OCI-LY7 (cell line): ENCODE measurements around the gene WEE2. TPM values are rescaled to one million over a fixed set of nuclear protein-coding genes. Genes with fewer than 3 reads are reported as not detected.

Experiments used
- BruUV-seq: library from RNA; stranded (reverse); fragments of 400-500 nt; replicated peaks from 2 replicates; lab custom pipeline; 2021; lab: Mats Ljungman, UMichigan
- CTCF ChIA-PET: fragments of 300-600 bp; sonication (Branson Sonifier 250); formaldehyde crosslinking; loops from one replicate; lab custom pipeline; 2022; ENCODE audit warnings: antibody characterized with exemption; ENCODE audit not compliant: unreplicated experiment; lab: Charles Lee
- POLR2A ChIA-PET: fragments of 300-600 bp; sonication (Branson Sonifier 250); formaldehyde crosslinking; loops from one replicate; lab custom pipeline; 2022; ENCODE audit warnings: antibody characterized with exemption; lab: Charles Lee
- DNase-seq: peaks from one replicate; pipeline ENCODE4 v3.0.0-alpha.2; 2015; ENCODE audit warnings: low spot score
- H2AFZ ChIP-seq: fragments of 200-600 bp; sonication (generic), shearing (Covaris generic); 2 replicates; pipeline ENCODE4 v1.6.1; 2014; ENCODE audit warnings: mild to moderate bottlenecking, antibody characterized with exemption, low read length, moderate library complexity
- H3K27ac ChIP-seq: fragments of 200-600 bp; sonication (generic); 2 replicates; pipeline ENCODE4 v1.5.1; 2014; ENCODE audit warnings: mixed run types, low read depth, mild to moderate bottlenecking, moderate library complexity, low read length, inconsistent platforms; ENCODE audit not compliant: poor library complexity, severe bottlenecking
- H3K36me3 ChIP-seq: fragments of 200-600 bp; sonication (generic); 2 replicates; pipeline ENCODE4 v1.6.1; 2014; ENCODE audit warnings: mild to moderate bottlenecking, antibody characterized with exemption, low read length, moderate library complexity, mixed read lengths; ENCODE audit not compliant: insufficient read depth
- H3K4me1 ChIP-seq: fragments of 200-600 bp; sonication (generic); 2 replicates; pipeline ENCODE4 v1.5.1; 2014; ENCODE audit warnings: mild to moderate bottlenecking, low read length; ENCODE audit not compliant: insufficient read depth, poor library complexity, severe bottlenecking
- H3K4me2 ChIP-seq: fragments of 200-600 bp; sonication (generic); 2 replicates; pipeline ENCODE4 v1.6.1; 2014; ENCODE audit warnings: mild to moderate bottlenecking, low read length
- H3K4me3 ChIP-seq: fragments of 200-600 bp; sonication (generic); 2 replicates; pipeline ENCODE4 v1.5.1; 2014; ENCODE audit warnings: mild to moderate bottlenecking, low read depth, low read length; ENCODE audit not compliant: poor library complexity, severe bottlenecking
- H3K79me2 ChIP-seq: fragments of 200-600 bp; sonication (generic); 2 replicates; pipeline ENCODE4 v1.6.1; 2016; ENCODE audit warnings: low read depth, mild to moderate bottlenecking, low read length, moderate library complexity, mixed read lengths; ENCODE audit not compliant: insufficient read depth
- H3K9me2 ChIP-seq: fragments of 200-600 bp; sonication (generic); 2 replicates; pipeline ENCODE4 v1.6.1; 2016; ENCODE audit warnings: mild to moderate bottlenecking, low read length, mixed read lengths; ENCODE audit not compliant: insufficient read depth
- H3K9me3 ChIP-seq: fragments of 200-600 bp; sonication (generic); 2 replicates; pipeline ENCODE4 v1.6.1; 2014; ENCODE audit warnings: mild to moderate bottlenecking, mixed run types, low read length, mixed read lengths
- H4K20me1 ChIP-seq: fragments of 200-600 bp; sonication (generic); 2 replicates; pipeline ENCODE4 v1.6.1; 2014; ENCODE audit warnings: mild to moderate bottlenecking, antibody characterized with exemption, low read length, moderate library complexity, mixed read lengths; ENCODE audit not compliant: insufficient read depth
- CTCF ChIP-seq: fragments of 200-600 bp; sonication (generic); conservative IDR thresholded peaks from 2 replicates; pipeline ENCODE4 v1.5.1; 2014; ENCODE audit warnings: mild to moderate bottlenecking, antibody characterized with exemption, low read length, moderate library complexity, mixed read lengths
- EZH2phosphoT487 ChIP-seq: fragments of 200-600 bp; sonication (generic); IDR thresholded peaks from 2 replicates; pipeline ENCODE4 v1.6.1; 2018; ENCODE audit warnings: low read depth, borderline replicate concordance, mild to moderate bottlenecking, mixed run types, antibody characterized with exemption, low read length, moderate library complexity, mixed read lengths
- intact Hi-C: fragments of 100-400 bp; cut with micrococcal nuclease; formaldehyde crosslinking; loops from one replicate; pipeline ENCODE4 v1.10.0; 2022; ENCODE audit not compliant: unreplicated experiment
- total RNA-seq, 2 experiments: library from RNA; depleted of rRNA in 1 of 2; stranded (reverse); fragments of >200 nt in 1 of 2; shearing (Covaris generic) in 1 of 2; gene quantifications; 2 replicates each; pipeline ENCODE4 v1.2.3, GENCODE V29; 2014 to 2022

The WEE2 gene
- total RNA-seq, 2 experiments from 2014 or later = not detected

GRCh38 chr7:141737118-141737835 lies 29.1 kb downstream of the WEE2 start:
- ChIA-PET CTCF (interaction anchor here (1.7 kb wide), 1 partner anchor 82 kb away, joined by 4 read pairs; no protein-coding TSS in a partner anchor), POLR2A (interaction anchor here (0.6 to 2.1 kb wide), 7 partner anchors 15 to 94 kb away, joined by 3 to 7 read pairs (median 3); partner anchors contain the start of gene DENND11)
- H3K4me2 ChIP-seq = peak overlapping the region; percentile 74
- H3K36me3 ChIP-seq = peaks cover 33% of the 10 kb centered on the region
- H2AFZ ChIP-seq = peak overlapping the region; percentile 80
- H3K9me3 ChIP-seq = no peaks in the 10 kb centered on the region
- intact Hi-C loops = loop anchor here (5.0 kb wide), 5 partner anchors 185 to 1550 kb away; partner anchors contain the start of genes AGK, BRAF, CASP2 and MRPS33
- H4K20me1 ChIP-seq = peaks cover 6% of the 10 kb centered on the region; the same call in 1 of the 2 replicates
- peak; percentile 36 for DNase-seq
- no peak for TF ChIP-seq CTCF
- no peak for TF ChIP-seq EZH2phosphoT487
- peak overlapping the region; percentile 73 for H3K27ac ChIP-seq
- H3K4me1 ChIP-seq = peaks cover 28% of the 10 kb centered on the region
- BruUV-seq = TSS peak; percentile 90
- peak overlapping the region; percentile 79 for H3K4me3 ChIP-seq
- no peaks in the 10 kb centered on the region for H3K9me2 ChIP-seq
- H3K79me2 ChIP-seq = peaks cover 35% of the 10 kb centered on the region

GRCh38 chr7:141737836-141738591 lies 29.9 kb downstream of the WEE2 start, which contains the start of gene SSBP1:
Gene SSBP1 (plus strand): TSS chr7:141738358. CDS start chr7:141739167, 809 bp downstream.
- H3K4me3 ChIP-seq = peak within 1 kb of the TSS; percentile 79
- intact Hi-C loops = loop anchor here (1.0 to 5.0 kb wide), 7 partner anchors 36 to 1549 kb away; partner anchors contain the start of genes AGK, BRAF, CASP2 and DENND11

More at GRCh38 chr7:141737836-141738591, 29.9 kb downstream of the WEE2 start, which contains the start of gene SSBP1:
- peaks cover 35% of the 10 kb centered on the region for H3K79me2 ChIP-seq
- peak within 1 kb of the TSS; percentile 80 for H2AFZ ChIP-seq
- ChIA-PET CTCF (interaction anchor here (1.7 kb wide), 1 partner anchor 83 kb away, joined by 4 read pairs; no protein-coding TSS in a partner anchor), POLR2A (interaction anchor here (0.7 to 2.1 kb wide), 7 partner anchors 11 to 1561 kb away, joined by 3 to 7 read pairs (median 3); partner anchors contain the start of gene AGK)
- peak within 1 kb of the TSS; percentile 73 for H3K27ac ChIP-seq
- H3K4me2 ChIP-seq = peak within 1 kb of the TSS; percentile 87
- H3K36me3 ChIP-seq = peaks cover 40% of the 10 kb centered on the region
- peak; percentile 95 for TF ChIP-seq CTCF
- TF ChIP-seq EZH2phosphoT487 = no peak
- H3K9me2 ChIP-seq = no peaks in the 10 kb centered on the region
- H4K20me1 ChIP-seq = peaks cover 6% of the 10 kb centered on the region; the same call in 1 of the 2 replicates
- peak; percentile 96 for DNase-seq
- no TSS peak for BruUV-seq
- peaks cover 28% of the 10 kb centered on the region for H3K4me1 ChIP-seq
- H3K9me3 ChIP-seq = no peaks in the 10 kb centered on the region
